NCI-H2227 (cell line): Measurements from ENCODE around the gene CD101.

ENCODE experiments used
- DNase-seq: peaks from one replicate; lab custom pipeline; 2025; ENCODE audit not compliant: unreplicated experiment; lab: John Stamatoyannopoulos, UW

The CD101 gene

GRCh38 chr1:117015724-117016123 lies 14.2 kb downstream of the CD101 start:
- peak; percentile 87 for DNase-seq

DNA sequence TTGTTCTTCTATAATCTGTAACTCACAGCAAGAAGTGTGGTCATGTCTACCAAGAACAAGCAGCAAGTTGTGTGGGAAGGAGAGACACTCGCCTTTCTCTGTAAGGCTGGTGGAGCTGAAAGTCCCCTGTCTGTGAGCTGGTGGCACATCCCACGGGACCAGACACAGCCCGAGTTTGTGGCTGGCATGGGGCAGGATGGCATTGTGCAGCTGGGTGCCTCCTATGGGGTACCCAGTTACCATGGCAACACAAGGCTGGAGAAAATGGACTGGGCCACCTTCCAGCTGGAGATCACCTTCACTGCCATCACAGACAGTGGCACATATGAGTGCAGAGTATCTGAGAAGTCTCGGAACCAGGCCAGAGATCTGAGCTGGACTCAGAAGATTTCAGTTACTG lies 15.5 kb downstream of the CD101 start:
- no peak for DNase-seq

GRCh38 chr1:117017648-117018047 lies 16.1 kb downstream of the CD101 start:
- DNase-seq: no peak

DNA sequence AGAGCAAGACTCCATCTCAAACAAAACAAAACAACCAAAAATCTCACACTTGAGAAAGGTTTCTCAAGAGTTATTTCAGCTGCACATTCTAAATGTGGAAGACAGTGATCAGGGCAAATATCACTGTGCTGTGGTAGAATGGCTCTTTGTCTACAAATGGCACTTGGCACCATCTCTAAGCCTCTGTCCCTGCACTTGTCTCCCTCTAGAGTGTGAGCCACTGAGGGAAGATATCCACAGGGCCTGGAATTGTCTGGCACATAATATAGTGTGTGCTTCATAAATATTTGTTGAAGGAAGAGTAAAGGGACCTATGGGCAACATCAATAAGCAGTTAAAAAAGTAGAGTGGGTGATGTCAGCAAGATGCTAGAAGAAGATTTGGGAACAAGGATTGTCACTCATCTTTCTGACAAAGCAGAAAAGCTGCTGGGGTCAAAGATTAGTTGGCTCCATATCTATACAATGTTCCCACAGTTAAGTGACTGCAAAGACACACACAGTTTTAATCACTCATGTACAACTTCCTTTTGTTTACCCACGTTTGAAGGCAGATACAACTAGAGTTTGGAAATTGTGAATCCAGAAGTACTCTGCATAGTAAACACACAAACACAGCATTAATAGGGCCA lies 19.1 kb downstream of the CD101 start:
- DNase-seq: no peak

- DNase-seq: no peak
Observed at GRCh38 chr1:117022114-117022513, 20.6 kb downstream of the CD101 start.

- no peak for DNase-seq
Observed at GRCh38 chr1:117025568-117025967, 24.0 kb downstream of the CD101 start.

GRCh38 chr1:117026361-117026760 lies 24.8 kb downstream of the CD101 start:
- DNase-seq: no peak

DNA sequence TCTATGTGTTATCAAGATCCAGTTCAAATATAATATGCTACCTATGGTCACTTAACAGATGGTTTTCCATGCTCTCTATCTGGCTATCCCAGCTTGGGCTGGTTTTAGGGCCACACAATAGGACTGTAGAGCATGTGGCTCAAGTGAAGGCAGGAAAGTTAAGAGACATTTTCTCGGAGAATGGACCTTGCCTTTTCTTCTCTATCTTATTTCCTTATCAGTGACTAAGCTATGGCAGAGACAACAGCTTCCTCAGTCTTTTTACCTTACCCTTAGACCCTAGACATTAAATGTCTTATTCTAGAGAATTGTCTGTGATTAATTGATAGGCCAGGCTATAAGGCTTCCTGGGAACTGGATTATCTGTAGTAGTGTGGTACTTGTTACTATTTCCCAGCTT lies 28.1 kb downstream of the CD101 start:
- DNase-seq: no peak

DNA sequence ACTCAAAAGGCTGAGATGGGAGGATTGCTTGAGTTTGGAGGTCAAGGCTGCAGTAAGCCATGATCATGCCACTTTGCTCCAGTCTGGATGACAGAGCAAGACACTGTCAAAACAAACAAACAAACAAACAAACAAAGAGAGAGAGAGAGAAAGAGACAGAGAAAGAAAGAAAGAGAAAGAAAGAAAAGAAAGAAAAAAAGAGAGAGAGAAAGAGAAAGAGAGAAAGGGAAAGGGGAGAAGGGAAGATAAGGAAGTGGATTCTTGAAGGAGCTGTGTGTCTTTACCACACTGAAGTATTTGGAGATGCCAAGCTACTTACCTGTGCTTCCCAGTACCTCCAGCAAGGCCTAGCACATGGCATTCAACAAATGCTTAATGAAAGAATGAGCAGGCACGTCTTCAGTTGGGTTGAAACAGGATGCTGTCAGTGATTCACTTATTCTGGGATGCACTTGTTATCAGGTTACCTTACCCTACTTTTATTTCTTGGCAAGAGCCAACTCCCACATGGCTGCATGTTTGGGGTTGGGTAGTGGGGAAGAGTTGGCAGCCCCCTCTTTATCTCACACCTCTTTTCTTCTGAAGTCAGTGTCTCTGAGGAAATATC lies 28.8 kb downstream of the CD101 start:
- no peak for DNase-seq

GRCh38 chr1:117032266-117032665 lies 30.7 kb downstream of the CD101 start:
- DNase-seq: no peak

GRCh38 chr1:117032681-117033539 lies 31.4 kb downstream of the CD101 start:
- DNase-seq: no peak

GRCh38 chr1:117033772-117034171 lies 32.2 kb downstream of the CD101 start:
- no peak for DNase-seq

DNA sequence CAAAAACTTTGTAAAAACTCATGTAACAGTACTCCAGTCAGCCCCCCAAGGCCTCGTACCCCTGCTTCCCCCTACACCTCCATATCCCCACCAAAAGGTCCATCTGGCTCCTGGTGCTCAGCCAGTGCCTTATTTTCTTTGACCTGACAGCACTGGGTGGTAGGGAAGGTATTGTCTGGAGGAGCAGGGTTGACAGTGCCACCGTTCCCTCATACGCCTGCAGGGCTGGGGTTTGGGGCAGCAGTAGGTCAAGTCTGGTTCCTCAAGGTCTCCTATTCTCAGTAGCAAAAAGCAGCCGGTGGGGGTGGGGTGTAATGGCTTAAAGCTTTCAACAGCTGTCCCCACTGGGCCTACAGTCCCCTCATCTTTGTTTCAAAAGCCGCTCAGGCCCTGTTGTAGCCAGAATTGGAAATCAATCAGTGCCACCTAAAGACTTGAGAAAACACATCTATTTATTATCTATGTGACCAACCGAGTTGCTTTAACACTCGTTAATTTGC lies 33.3 kb downstream of the CD101 start:
- no peak for DNase-seq

- no peak for DNase-seq
Observed at GRCh38 chr1:117036018-117036461, 34.5 kb downstream of the CD101 start.

- DNase-seq: no peak
Observed at GRCh38 chr1:117037802-117038201, 36.2 kb downstream of the CD101 start.

DNA sequence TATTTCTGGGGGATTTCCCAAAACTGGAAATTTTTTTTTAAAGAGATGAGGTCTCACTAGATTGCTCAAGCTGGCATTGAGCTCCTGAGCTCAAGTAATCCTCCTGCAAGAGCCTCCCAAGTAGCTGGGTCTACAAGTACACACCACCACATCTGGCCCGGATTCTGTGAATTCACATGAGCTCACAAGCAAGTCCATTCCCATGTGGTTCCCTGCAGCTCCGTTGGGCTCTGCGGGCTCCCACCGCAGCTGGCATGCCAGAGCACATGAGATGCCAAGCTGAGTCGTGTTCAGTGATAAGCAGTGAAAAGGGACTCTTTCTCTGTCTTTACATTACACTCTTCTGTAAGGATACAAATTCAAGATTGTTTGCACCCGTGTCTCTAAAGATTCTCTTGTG lies 36.7 kb downstream of the CD101 start:
- no peak for DNase-seq

DNA sequence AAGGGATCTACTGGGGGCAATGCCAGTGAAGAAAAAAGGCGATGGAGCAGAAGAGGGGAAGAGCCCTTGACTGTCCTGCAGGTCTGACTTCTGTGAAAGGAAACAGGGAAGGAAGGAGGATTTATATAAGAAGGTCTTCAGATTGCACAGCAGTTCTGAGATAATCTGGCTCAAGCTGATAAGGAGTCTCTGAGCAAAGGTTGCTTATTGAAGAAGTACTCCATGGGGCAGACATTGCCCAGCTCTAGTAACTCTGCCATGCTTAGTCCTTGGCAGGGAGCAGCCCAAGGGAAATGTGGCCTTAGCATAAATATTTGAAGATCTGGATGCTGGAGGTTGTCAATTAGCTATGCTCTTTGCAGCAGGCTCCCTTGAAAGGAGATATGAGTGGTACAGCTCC lies 42.7 kb downstream of the CD101 start:
- DNase-seq: no peak

GRCh38 chr1:117045644-117046043 lies 44.1 kb downstream of the CD101 start:
- no peak for DNase-seq

GRCh38 chr1:117046781-117047180 lies 45.2 kb downstream of the CD101 start:
- DNase-seq: no peak

DNA sequence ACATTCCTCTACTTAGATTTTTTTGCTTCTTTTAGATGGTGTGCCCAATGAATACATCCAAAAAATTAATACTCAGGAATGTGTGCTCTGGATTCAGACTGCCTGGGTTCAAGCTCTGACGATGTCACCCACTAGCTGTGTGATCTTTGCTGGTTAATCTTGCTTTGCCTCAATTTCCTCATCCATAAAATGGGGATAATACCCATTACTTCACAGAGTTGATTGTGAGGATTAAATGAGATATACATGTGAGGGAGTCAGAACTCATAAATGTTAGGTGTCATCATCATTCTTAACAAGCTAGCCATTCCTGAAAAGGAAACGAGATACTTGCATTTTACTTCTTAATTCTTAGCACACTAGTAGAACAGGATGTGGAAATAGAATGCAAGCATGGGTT lies 45.7 kb downstream of the CD101 start:
- no peak for DNase-seq

DNA sequence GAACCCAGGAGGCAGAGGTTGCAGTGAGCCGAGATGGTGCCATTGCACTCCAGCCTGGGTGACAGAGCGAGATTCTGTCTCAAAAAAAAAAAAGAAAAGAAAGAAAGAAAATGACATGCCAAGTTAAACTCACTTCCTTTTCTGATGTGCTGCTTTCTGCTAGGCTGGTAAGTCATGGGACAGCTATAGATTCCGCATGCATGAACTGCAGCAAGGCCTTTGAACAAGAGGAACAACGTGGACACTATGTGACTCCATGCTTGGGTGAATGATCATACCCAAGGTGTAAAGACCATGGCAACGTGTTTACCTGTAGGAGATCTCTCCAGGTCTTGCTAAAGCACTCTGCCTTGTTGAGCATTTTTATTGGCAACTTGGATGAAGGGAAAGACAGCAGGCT lies 48.3 kb downstream of the CD101 start:
- no peak for DNase-seq
